Astrocyte (in vitro differentiated cells and primary cell): ENCODE results near the gene CYB561D2. TPM values are rescaled to one million over a fixed set of nuclear protein-coding genes. Genes with fewer than 3 reads are reported as not detected.

ENCODE experiments used
- DNase-seq: peaks from one replicate; pipeline ENCODE4 v3.0.0-alpha.2; 2010; ENCODE audit warnings: low read depth
- FAIRE-seq: peaks from 2 replicates; lab custom pipeline; 2011; peaks lifted over from hg19 to GRCh38; lab: Jason Lieb, UNC
- H2AFZ ChIP-seq: 2 replicates; pipeline ENCODE4 v1.6.0; 2012; ENCODE audit warnings: low read depth, low read length, inconsistent platforms
- H3K27ac ChIP-seq: 2 replicates; pipeline ENCODE4 v1.5.1; 2011; ENCODE audit warnings: low read depth, low read length, inconsistent platforms
- H3K27me3 ChIP-seq: 2 replicates; pipeline ENCODE4 v1.6.0; 2011; ENCODE audit warnings: low read length, inconsistent platforms; ENCODE audit not compliant: insufficient read depth
- H3K36me3 ChIP-seq: 2 replicates; pipeline ENCODE4 v1.5.1; 2011; ENCODE audit warnings: low read length, inconsistent platforms; ENCODE audit not compliant: insufficient read depth
- H3K4me1 ChIP-seq: 2 replicates; pipeline ENCODE4 v1.5.1; 2011; ENCODE audit warnings: low read length, inconsistent platforms; ENCODE audit not compliant: insufficient read depth
- H3K4me2 ChIP-seq: 2 replicates; pipeline ENCODE4 v1.6.0; 2012; ENCODE audit warnings: low read length, inconsistent platforms
- H3K4me3 ChIP-seq: 2 replicates; pipeline ENCODE4 v1.5.1; 2011; ENCODE audit warnings: low read depth, mild to moderate bottlenecking, low read length, inconsistent platforms; ENCODE audit not compliant: insufficient read depth
- H3K79me2 ChIP-seq: 2 replicates; pipeline ENCODE4 v1.6.0; 2012; ENCODE audit warnings: mild to moderate bottlenecking, low read length, inconsistent platforms; ENCODE audit not compliant: insufficient read depth
- H3K9ac ChIP-seq: 2 replicates; pipeline ENCODE4 v1.6.0; 2012; ENCODE audit warnings: mild to moderate bottlenecking, low read length, inconsistent platforms
- H3K9me3 ChIP-seq: 2 replicates; pipeline ENCODE4 v1.5.1; 2012; ENCODE audit warnings: low read depth, mild to moderate bottlenecking, low read length, inconsistent platforms; ENCODE audit not compliant: insufficient read depth
- H4K20me1 ChIP-seq: 2 replicates; pipeline ENCODE4 v1.6.0; 2012; ENCODE audit warnings: low read length, inconsistent platforms; ENCODE audit not compliant: insufficient read depth
- H3K27ac Mint-ChIP-seq: one replicate; pipeline ENCODE4 v1.8.0; 2021; ENCODE audit warnings: mild to moderate bottlenecking, mixed read lengths; ENCODE audit not compliant: unreplicated experiment
- H3K27me3 Mint-ChIP-seq: one replicate; pipeline ENCODE4 v1.8.0; 2021; ENCODE audit warnings: low read depth, mixed read lengths; ENCODE audit not compliant: unreplicated experiment
- H3K36me3 Mint-ChIP-seq: one replicate; pipeline ENCODE4 v1.8.0; 2021; ENCODE audit warnings: low read depth, mixed read lengths; ENCODE audit not compliant: unreplicated experiment
- H3K4me1 Mint-ChIP-seq: one replicate; pipeline ENCODE4 v1.8.0; 2021; ENCODE audit warnings: low read depth, mixed read lengths; ENCODE audit not compliant: unreplicated experiment
- H3K4me3 Mint-ChIP-seq: one replicate; pipeline ENCODE4 v1.8.0; 2021; ENCODE audit warnings: mild to moderate bottlenecking, moderate library complexity, mixed read lengths; ENCODE audit not compliant: unreplicated experiment
- H3K9me3 Mint-ChIP-seq: one replicate; pipeline ENCODE4 v1.8.0; 2021; ENCODE audit warnings: mild to moderate bottlenecking, mixed read lengths; ENCODE audit not compliant: unreplicated experiment
- CTCF ChIP-seq: IDR thresholded peaks from 2 replicates; pipeline ENCODE4 v1.5.1; 2011; ENCODE audit warnings: low read depth, mild to moderate bottlenecking, inconsistent platforms, low read length, moderate library complexity; ENCODE audit not compliant: insufficient read depth
- EZH2 ChIP-seq: IDR thresholded peaks from 2 replicates; pipeline ENCODE4 v1.6.1; 2012; ENCODE audit warnings: mild to moderate bottlenecking, low read length, inconsistent platforms; ENCODE audit not compliant: insufficient read depth
- total RNA-seq: library from RNA; stranded (reverse); gene quantifications from 2 replicates; pipeline ENCODE4 v1.2.1, GENCODE V29; 2021

Gene CYB561D2
- total RNA-seq, 1 donor from 2014 or later = 19.4 TPM

GRCh38 chr3:50354186-50354764, 3.6 kb downstream of the CYB561D2 start:
- Histone ChIP-seq H3K36me3 (peaks cover 8% of the 10 kb centered on the region), H3K27me3 (no peaks in the 10 kb centered on the region), H3K9ac (no peak overlapping the region), H3K27ac (no peak overlapping the region), H2AFZ (no peak overlapping the region), H3K4me1 (peaks cover 54% of the 10 kb centered on the region), H3K79me2 (peaks cover 88% of the 10 kb centered on the region), H3K4me2 (no peak overlapping the region), H3K9me3 (no peaks in the 10 kb centered on the region), H3K4me3 (no peak overlapping the region), H4K20me1 (peaks cover 72% of the 10 kb centered on the region)
- peaks cover 13% of the 10 kb centered on the region for H3K36me3 Mint-ChIP-seq
- H3K4me3 Mint-ChIP-seq = no peak overlapping the region
- TF ChIP-seq CTCF (no peak), EZH2 (no peak)
- H3K27me3 Mint-ChIP-seq = no peaks in the 10 kb centered on the region
- no peak overlapping the region for H3K27ac Mint-ChIP-seq
- no peaks in the 10 kb centered on the region for H3K9me3 Mint-ChIP-seq
- FAIRE-seq (no peak), DNase-seq (no peak)
- peaks cover 32% of the 10 kb centered on the region for H3K4me1 Mint-ChIP-seq

- Histone ChIP-seq H4K20me1 (peaks cover 72% of the 10 kb centered on the region), H3K79me2 (peaks cover 84% of the 10 kb centered on the region)
- no peaks in the 10 kb centered on the region for H3K27me3 Mint-ChIP-seq
Measured at GRCh38 chr3:50354850-50355249, 4.2 kb downstream of the CYB561D2 start.

More at GRCh38 chr3:50354850-50355249, 4.2 kb downstream of the CYB561D2 start:
- Histone ChIP-seq H3K9me3 (no peaks in the 10 kb centered on the region), H3K27ac (no peak overlapping the region), H3K4me2 (no peak overlapping the region), H3K36me3 (peaks cover 8% of the 10 kb centered on the region), H3K4me3 (no peak overlapping the region), H2AFZ (no peak overlapping the region), H3K9ac (no peak overlapping the region), H3K4me1 (peaks cover 52% of the 10 kb centered on the region), H3K27me3 (no peaks in the 10 kb centered on the region)
- Mint-ChIP-seq H3K9me3 (no peaks in the 10 kb centered on the region), H3K27ac (no peak overlapping the region), H3K36me3 (peaks cover 13% of the 10 kb centered on the region), H3K4me1 (peaks cover 30% of the 10 kb centered on the region), H3K4me3 (no peak overlapping the region)
- DNase-seq (no peak), FAIRE-seq (no peak)
- TF ChIP-seq CTCF (no peak), EZH2 (no peak)
